Stimulated activated CD8-positive, alpha-beta memory T cell treated with anti-CD3 and anti-CD28 coated beads, Interleukin-2, amount 100 ng/mL, for 48 hours (primary cell): ENCODE results near the gene ARHGAP11A.
"Not testable (repeated sequence)": the region's sequence is repeated elsewhere in the genome, so short reads cannot be mapped to it uniquely, and the experiment has no call there.

Experiments
- DNase-seq, 2 donors: peaks; one replicate each; pipeline ENCODE4 v3.0.0-alpha.2; 2020; ENCODE audit warnings: low read depth in 2 of 2

The ARHGAP11A gene, protein sequence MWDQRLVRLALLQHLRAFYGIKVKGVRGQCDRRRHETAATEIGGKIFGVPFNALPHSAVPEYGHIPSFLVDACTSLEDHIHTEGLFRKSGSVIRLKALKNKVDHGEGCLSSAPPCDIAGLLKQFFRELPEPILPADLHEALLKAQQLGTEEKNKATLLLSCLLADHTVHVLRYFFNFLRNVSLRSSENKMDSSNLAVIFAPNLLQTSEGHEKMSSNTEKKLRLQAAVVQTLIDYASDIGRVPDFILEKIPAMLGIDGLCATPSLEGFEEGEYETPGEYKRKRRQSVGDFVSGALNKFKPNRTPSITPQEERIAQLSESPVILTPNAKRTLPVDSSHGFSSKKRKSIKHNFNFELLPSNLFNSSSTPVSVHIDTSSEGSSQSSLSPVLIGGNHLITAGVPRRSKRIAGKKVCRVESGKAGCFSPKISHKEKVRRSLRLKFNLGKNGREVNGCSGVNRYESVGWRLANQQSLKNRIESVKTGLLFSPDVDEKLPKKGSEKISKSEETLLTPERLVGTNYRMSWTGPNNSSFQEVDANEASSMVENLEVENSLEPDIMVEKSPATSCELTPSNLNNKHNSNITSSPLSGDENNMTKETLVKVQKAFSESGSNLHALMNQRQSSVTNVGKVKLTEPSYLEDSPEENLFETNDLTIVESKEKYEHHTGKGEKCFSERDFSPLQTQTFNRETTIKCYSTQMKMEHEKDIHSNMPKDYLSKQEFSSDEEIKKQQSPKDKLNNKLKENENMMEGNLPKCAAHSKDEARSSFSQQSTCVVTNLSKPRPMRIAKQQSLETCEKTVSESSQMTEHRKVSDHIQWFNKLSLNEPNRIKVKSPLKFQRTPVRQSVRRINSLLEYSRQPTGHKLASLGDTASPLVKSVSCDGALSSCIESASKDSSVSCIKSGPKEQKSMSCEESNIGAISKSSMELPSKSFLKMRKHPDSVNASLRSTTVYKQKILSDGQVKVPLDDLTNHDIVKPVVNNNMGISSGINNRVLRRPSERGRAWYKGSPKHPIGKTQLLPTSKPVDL

DNA sequence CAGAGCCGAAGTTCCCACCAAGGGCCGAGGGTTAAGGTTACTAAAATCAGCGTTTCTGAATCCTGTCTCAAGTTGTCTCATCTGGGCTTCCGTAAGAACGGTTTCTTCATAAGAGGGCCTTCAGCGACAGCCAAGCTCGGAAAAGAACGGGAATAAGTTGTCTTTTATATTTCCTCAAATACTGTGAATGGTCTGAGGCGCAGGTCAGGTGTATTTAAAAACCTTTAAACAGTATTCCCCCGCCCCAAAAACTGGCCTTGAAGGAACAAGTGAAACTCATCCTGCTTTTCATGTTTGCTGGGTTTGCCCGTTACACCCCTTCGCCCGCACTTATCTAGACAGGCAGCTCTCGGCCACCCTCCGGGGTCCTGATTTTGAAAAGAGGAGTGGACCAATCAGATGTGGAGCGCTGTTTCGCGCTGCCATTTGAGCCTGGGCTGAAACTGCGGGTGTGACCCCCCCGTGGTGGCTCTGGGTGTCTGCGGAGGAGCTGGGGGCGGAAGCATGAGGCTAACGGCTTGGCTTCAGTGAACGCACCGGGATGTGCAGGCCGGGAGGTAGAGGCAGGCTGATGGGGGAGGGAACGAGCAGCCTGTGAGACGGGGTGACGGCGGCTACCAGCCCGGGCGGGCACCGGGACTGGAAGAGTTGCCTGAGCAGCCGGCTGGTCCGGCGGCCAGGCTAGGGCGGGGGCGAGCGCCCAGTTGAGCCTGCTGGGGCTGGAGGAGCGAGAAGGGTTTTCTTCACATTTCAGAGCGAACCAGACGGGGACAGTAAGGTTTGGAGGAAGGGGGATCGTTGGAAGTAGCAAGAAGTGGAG is at the start of gene ARHGAP11A:
ARHGAP11A (plus strand) TSS at position 454 of the 820 bp plus-strand sequence. CDS start 708 bp downstream, outside the sequence.
- peak; percentile 75 to 77 for DNase-seq

DNA sequence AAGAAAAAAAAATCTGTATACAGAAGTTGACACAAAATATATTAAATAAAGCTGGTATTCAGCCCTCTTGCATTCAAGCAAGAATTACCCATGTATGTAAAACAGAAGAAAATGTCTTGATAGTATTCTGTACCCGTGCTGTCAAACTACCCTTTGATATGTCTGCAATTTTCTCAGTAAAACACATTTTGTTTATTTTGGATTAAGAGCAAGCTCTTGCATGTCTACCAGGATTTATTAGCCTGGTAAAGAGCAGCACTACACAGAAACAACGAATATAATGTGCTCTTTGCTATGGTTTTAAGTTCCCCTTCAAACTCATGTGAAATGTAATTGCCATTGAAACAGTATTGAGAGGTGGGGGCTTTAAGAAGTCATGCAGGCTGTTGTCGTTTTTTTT is 46.3 kb upstream of the ARHGAP11A start:
- not testable (repeated sequence) for DNase-seq

GRCh38 chr15:32578482-32578881 is 36.8 kb upstream of the ARHGAP11A start:
- not testable (repeated sequence) for DNase-seq

DNA sequence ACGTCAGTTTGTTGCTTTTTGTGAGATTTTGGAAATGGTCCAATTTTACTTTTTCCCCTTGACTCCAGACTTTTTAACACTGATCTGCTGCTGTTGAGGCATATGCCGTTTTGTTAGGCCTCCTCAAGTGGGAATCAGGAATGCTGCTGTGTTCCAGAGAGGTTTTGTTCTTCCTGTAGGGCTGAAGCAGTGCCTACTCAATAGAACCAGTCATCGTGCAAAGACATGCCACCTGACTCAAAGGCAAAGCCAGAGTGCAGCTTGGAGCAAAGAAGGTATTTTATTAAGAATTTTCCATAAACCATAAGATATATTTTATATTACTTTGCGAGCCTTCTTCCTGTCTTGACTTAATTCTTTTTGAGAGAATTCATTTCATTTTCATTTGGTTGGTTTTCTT is 29.5 kb upstream of the ARHGAP11A start:
- DNase-seq, result not testable (repeated sequence)

DNA sequence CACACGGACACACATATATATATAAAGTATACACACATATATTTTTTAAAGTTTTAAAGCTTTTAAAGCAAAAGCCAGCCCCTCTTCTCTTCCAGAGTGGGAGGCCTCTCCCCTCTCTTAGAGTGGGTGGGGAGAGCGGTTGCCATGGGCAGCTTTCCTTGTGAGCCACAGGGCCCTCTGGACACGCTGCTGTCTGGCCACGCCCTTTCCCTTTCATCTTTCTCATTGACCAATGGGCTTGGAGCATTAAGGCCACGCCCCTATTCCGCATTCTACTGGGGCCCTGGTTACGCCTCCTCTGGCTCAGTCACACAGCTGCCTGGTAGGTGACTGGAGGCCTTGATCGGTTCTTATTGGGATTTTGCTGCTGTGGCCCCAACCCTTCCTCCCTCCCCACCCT is 22.2 kb upstream of the ARHGAP11A start, which contains the start of gene GOLGA8N:
GOLGA8N (plus strand) TSS at position 306 of the 400 bp plus-strand sequence.
- DNase-seq, result not testable (repeated sequence)

- not testable (repeated sequence) for DNase-seq
Measured at GRCh38 chr15:32609518-32609917, 5.8 kb upstream of the ARHGAP11A start.

DNA sequence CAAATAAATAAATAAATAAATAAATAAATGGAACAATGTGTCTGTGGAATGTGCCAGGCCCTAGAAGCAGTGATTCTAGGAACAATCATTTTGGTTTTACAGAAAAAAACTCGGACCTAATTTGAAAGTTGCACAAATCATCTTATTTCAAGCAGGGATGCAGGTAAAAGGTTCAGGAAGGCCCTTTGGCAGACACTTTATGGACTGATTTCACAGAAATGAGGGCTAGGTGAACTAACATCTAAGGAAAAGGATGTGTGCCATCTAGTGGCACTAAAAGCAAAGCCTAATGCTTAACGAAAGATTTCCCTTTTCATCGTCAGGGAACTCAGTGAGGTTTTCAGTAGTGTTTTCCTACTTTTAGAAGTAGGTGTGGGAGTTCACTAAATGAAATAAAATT is 4.6 kb upstream of the ARHGAP11A start:
- not testable (repeated sequence) for DNase-seq

GRCh38 chr15:32614712-32615050 is 623 bp upstream of the ARHGAP11A start:
- DNase-seq, result not testable (repeated sequence)

- DNase-seq, result not testable (repeated sequence)
Measured at GRCh38 chr15:32615871-32616426, 645 bp downstream of the ARHGAP11A start.

DNA sequence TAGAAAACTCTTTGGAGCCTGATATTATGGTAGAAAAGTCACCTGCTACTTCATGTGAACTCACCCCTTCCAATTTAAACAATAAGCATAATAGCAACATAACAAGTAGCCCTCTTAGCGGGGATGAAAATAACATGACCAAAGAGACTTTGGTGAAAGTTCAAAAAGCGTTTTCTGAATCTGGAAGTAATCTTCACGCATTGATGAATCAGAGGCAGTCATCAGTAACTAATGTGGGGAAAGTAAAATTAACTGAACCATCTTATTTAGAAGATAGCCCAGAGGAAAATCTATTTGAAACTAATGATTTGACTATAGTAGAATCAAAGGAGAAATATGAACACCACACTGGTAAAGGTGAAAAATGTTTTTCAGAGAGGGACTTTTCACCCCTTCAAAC is 21.1 kb downstream of the ARHGAP11A start:
- DNase-seq, result no peak

DNA sequence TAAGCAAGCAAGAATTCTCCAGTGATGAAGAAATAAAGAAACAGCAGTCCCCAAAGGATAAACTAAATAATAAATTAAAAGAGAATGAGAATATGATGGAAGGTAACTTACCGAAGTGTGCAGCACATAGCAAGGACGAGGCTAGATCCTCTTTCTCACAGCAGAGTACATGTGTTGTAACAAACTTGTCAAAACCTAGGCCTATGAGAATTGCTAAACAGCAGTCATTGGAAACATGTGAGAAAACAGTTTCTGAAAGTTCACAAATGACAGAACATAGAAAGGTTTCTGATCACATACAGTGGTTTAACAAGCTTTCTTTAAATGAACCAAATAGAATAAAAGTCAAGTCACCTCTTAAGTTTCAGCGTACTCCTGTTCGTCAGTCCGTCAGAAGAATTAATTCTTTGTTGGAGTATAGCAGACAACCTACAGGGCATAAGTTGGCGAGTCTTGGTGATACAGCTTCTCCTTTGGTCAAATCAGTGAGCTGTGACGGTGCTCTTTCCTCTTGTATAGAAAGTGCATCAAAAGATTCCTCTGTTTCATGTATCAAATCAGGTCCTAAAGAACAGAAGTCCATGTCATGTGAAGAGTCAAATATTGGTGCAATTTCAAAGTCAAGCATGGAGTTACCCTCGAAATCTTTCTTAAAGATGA is 21.7 kb downstream of the ARHGAP11A start:
- no peak for DNase-seq

GRCh38 chr15:32637704-32638103 is 22.4 kb downstream of the ARHGAP11A start:
- no peak for DNase-seq

DNA sequence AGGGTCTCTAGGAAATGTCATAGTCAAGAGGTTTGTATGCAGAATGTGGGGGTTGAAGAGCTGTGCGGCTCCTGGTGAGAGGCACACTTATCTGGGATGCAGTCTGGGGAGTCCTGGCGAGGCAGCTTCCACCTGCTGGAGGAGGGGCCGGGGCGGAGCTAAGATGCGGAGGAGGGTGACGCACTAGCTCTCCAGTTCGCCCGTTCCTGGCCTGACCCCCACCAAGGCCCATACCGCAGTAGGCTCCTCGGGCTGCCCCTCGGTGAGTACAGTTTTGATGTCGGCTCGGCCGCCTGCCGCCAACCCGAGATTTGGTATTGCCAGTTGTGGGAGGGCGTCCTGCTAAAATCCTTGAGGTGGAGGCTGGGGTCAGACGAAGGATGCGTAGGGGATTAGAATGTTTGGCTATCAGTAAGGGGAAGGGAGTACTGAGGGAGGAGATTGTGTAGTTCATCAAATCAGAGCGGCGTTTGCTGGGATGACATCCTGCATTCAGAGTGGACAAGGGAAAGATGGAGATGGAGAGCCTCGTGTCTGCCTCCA is 26.3 kb downstream of the ARHGAP11A start, which contains the start of gene SCG5:
SCG5 (plus strand) TSS at position 194 of the 543 bp plus-strand sequence. CDS start 1,883 bp downstream, outside the sequence.
- DNase-seq, result no peak

DNA sequence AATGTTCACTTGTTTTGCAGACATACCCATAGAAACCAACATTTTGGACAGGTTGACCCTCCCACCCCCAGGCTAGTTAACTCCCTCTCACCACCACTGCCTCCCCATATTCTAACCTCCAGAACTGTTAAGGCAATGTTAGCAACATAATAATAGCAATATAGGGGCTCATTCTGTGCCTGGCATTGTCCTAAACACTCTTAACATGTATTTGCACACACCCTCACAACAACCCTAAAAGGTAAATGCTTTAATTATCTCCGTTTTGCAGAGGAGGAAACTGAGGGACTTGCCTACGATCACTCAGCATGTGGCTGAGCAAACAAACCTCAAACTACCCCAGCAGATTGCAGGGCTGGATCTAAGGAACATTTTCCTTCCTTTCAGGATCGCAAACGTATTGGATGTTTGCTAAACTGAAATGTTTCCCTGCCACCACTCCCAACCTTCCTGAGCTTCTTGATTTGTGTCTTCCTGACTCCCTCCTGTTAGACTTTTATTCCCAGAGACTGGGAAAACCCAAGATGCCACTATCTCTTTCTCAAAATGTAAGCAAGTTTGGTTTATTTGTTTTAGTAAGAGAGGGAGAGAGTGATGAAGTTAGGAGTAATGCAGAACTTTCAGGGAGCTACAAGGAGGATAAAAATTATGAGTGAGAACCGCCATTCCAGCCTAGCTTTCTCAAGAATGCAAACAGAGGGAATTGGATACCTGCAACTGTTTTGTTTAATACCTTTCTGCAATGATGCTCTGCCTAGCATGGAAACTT is 27.5 kb downstream of the ARHGAP11A start:
- no peak for DNase-seq

DNA sequence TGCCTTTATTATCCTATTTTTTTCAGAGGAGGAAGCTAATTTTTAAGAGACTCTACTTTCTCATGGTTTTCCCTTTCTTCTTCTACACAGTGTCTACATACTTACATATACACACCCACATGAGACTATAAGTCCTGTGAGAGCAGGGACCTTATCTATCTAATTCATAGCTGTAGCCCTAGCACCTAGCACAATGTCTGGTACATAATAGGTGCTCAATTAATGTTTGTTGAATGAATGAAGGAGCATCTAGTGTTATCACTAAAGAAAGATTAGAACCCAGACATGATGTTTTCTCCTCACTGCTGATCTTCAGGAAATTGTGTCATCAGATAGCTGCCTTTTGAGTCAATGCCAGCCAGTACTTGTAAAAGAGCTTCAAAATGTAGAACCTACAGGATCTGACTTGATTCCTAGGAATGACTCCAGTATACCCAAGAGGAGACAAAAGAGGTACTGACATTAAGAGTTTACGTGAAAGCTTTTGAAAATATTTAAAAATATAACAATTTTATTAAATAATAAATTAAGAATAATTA is 28.7 kb downstream of the ARHGAP11A start:
- DNase-seq, result no peak

DNA sequence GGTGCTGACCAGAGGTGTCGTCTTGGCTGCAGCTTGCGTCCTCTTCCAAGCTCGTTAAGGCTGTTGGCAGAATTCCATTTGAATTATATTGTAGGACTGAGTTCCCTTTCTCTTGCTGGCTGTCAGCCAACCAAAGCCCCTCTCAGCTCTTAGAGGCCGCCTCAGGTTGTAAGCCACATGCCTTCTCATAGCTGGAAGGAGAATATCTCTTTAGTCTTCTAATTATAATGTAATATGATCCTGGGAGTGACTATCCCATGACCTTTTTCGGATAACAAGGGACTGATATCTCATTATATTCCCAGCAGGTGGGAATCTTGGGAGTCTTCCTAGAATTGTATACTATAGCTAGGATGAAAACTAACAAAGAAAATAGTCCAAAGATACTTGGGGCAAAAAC is 31.0 kb downstream of the ARHGAP11A start:
- no peak for DNase-seq

- no peak for DNase-seq
Measured at GRCh38 chr15:32649342-32649741, 34.0 kb downstream of the ARHGAP11A start.

DNA sequence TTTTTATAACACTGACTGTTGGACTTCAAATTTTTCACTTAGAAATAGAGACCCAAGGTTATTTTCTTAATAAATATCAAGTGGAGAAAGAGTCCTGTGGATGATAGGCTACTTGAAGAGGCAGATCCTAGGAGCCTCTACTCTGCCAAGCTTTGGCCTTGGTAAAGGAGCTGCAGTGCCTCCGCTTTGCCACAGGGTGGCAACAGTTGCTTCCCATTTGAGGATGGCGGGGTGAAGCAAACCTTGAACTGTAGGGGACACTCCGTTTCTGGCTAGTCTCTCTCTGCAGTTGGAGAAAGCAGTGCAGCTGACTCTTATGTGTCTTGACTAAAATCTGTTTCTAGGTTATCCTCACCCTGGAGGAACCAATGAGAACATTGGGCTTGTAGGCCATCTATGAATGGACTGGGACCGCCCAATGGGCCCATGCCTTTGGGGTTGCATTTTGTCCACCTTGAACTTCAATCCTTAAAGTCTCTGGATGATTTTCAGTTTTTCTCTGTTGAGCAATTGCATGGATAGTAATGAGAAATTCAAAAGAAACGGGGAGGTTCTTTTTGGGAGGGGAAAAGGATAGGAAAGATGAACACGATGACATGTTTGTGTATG is 36.0 kb downstream of the ARHGAP11A start:
- DNase-seq, result peak in 1 of 2 donors; percentile 9

- no peak for DNase-seq
Measured at GRCh38 chr15:32652178-32652577, 36.9 kb downstream of the ARHGAP11A start.
